ENCODE measurements around the gene ETS1. TPM values are rescaled to one million over a fixed set of nuclear protein-coding genes. Genes with fewer than 3 reads are reported as not detected.
A peak's percentile ranks its signal among the peaks of the same experiment; 100 is the strongest.

Gene ETS1
- total and polyA plus RNA-seq, 10 donors = 58.1 to 455 (median 352) TPM

GRCh38 chr11:128609785-128610184, 22.4 kb upstream of the ETS1 start:
- Histone ChIP-seq H3K4me1 (peaks cover 30 to 84% (median 59%) of the 10 kb centered on the region in 6 donors), H3K27me3 (replicated peaks in 1 of 7) (no peaks in the 10 kb centered on the region), H3K9me3 (no peaks in the 10 kb centered on the region), H3K36me3 (no peaks in the 10 kb centered on the region), H3K4me3 (no peak overlapping the region), H3K27ac (peak overlapping the region; percentile 53 to 88 (median 82))
- no peak for DNase-seq
- WGBS, 5 donors = 65 to 76% (median 73%) methylated on average over 6 of the region's 6 CpGs
- intact Hi-C loops (cut with DNase I; ENCODE audit: low total_unique reads) = no loop called here
- TF ChIP-seq POLR2AphosphoS5 (IDR thresholded peaks at IDR 0.05) = no peak
- TF ChIP-seq, protein P1, sequence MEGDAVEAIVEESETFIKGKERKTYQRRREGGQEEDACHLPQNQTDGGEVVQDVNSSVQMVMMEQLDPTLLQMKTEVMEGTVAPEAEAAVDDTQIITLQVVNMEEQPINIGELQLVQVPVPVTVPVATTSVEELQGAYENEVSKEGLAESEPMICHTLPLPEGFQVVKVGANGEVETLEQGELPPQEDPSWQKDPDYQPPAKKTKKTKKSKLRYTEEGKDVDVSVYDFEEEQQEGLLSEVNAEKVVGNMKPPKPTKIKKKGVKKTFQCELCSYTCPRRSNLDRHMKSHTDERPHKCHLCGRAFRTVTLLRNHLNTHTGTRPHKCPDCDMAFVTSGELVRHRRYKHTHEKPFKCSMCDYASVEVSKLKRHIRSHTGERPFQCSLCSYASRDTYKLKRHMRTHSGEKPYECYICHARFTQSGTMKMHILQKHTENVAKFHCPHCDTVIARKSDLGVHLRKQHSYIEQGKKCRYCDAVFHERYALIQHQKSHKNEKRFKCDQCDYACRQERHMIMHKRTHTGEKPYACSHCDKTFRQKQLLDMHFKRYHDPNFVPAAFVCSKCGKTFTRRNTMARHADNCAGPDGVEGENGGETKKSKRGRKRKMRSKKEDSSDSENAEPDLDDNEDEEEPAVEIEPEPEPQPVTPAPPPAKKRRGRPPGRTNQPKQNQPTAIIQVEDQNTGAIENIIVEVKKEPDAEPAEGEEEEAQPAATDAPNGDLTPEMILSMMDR (IDR thresholded peaks at IDR 0.05 in 8 of 11, conservative IDR thresholded peaks at IDR 0.05 in 3 of 11) = no peak
- TF ChIP-seq POLR2A (IDR thresholded peaks at IDR 0.05) = no peak

GRCh38 chr11:128608746-128609407, 21.5 kb upstream of the ETS1 start:
- H3K36me3 ChIP-seq = no peaks in the 10 kb centered on the region
- DNase-seq = no peak
- intact Hi-C loops (cut with DNase I; ENCODE audit: low total_unique reads) = no loop called here
- H3K4me3 ChIP-seq = no peak overlapping the region
- H3K9me3 ChIP-seq = no peaks in the 10 kb centered on the region
- 70 to 85% (median 80%) methylated on average over 10 of the region's 10 CpGs for WGBS, 5 donors
- peaks cover 35 to 84% (median 62%) of the 10 kb centered on the region in 6 donors for H3K4me1 ChIP-seq
- TF ChIP-seq POLR2AphosphoS5 (IDR thresholded peaks at IDR 0.05) = no peak
- H3K27me3 ChIP-seq (replicated peaks in 1 of 7) = no peaks in the 10 kb centered on the region
- peak overlapping the region; percentile 53 to 88 (median 82) for H3K27ac ChIP-seq

- Histone ChIP-seq H3K27ac (peak overlapping the region in 6 of 8 donors; percentile 0 to 88 (median 81)), H3K36me3 (no peaks in the 10 kb centered on the region), H3K9me3 (no peaks in the 10 kb centered on the region), H3K27me3 (replicated peaks in 1 of 7) (no peaks in the 10 kb centered on the region), H3K4me1 (peaks cover 35 to 84% (median 61%) of the 10 kb centered on the region in 6 donors), H3K4me3 (no peak overlapping the region)
- TF ChIP-seq POLR2A (IDR thresholded peaks at IDR 0.05) (no peak), POLR2AphosphoS5 (IDR thresholded peaks at IDR 0.05) (no peak)
- TF ChIP-seq, protein P1 (IDR thresholded peaks at IDR 0.05 in 8 of 11, conservative IDR thresholded peaks at IDR 0.05 in 3 of 11) = no peak
- 78 to 94% (median 88%) methylated on average over 5 of the region's 5 CpGs for WGBS, 5 donors
- DNase-seq = no peak
- intact Hi-C loops (cut with DNase I; ENCODE audit: low total_unique reads) = no loop called here
Measured at GRCh38 chr11:128607819-128608218, 20.5 kb upstream of the ETS1 start.

DNA sequence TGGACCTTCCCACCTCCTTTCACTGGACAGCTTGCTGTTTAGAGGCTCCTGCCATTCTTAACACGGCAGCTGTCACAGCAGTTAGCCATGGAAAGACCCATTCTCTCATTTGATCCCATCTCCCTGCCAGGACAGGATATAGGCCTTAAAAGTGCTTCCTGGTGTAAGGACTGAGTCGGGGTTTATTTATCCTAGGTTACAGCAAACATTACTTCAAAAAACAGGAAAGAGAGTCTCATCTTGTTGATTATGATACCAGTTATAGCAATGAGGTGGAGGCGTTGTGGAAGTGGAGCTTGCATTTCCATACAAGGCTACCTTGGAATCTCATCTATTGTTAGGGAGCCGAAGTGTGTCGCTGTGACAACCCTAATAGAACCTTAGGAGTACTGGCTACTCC, 17.4 kb upstream of the ETS1 start:
- H3K27me3 ChIP-seq (replicated peaks in 1 of 7) = no peaks in the 10 kb centered on the region
- peaks cover 10 to 61% (median 32%) of the 10 kb centered on the region in 6 donors for H3K4me1 ChIP-seq
- WGBS, 5 donors = 65 to 79% (median 71%) methylated on average over 5 of the region's 5 CpGs
- TF ChIP-seq POLR2A (IDR thresholded peaks at IDR 0.05) (no peak), POLR2AphosphoS5 (IDR thresholded peaks at IDR 0.05) (no peak)
- TF ChIP-seq, protein P1 (IDR thresholded peaks at IDR 0.05 in 8 of 11, conservative IDR thresholded peaks at IDR 0.05 in 3 of 11) = no peak
- H3K36me3 ChIP-seq = no peaks in the 10 kb centered on the region
- peak overlapping the region in 5 of 8 donors; percentile 41 to 64 (median 50) for H3K27ac ChIP-seq
- no peak overlapping the region for H3K4me3 ChIP-seq
- no peaks in the 10 kb centered on the region for H3K9me3 ChIP-seq
- intact Hi-C loops (cut with DNase I; ENCODE audit: low total_unique reads) = no loop called here
- DNase-seq = no peak
